GM18873 (cell line): Measurements from ENCODE around the gene PRAC2.

ENCODE experiments used
- ATAC-seq: cut with Tn5 transposase; IDR thresholded peaks from one replicate; pipeline ENCODE4 v1.9.1; 2021; ENCODE audit warnings: mild to moderate bottlenecking, moderate library complexity, moderate number of reproducible peaks; ENCODE audit not compliant: unreplicated experiment, low FRiP score

The PRAC2 gene

GRCh38 chr17:48752399-48753288 is 29.7 kb downstream of the PRAC2 start:
- no peak for ATAC-seq

- ATAC-seq = no peak
Measured at GRCh38 chr17:48753794-48754499, 31.0 kb downstream of the PRAC2 start.

- no peak for ATAC-seq
Measured at GRCh38 chr17:48754500-48755261, 31.7 kb downstream of the PRAC2 start.

- ATAC-seq = no peak
Measured at GRCh38 chr17:48755356-48755755, 32.4 kb downstream of the PRAC2 start.

- ATAC-seq = no peak
Measured at GRCh38 chr17:48756830-48757251, 33.9 kb downstream of the PRAC2 start.

- no peak for ATAC-seq
Measured at GRCh38 chr17:48757524-48757961, 34.6 kb downstream of the PRAC2 start.

- ATAC-seq = no peak
Measured at GRCh38 chr17:48759288-48759687, 36.3 kb downstream of the PRAC2 start.

GRCh38 chr17:48760411-48760810 is 37.4 kb downstream of the PRAC2 start:
- no peak for ATAC-seq

GRCh38 chr17:48761114-48761513 is 38.1 kb downstream of the PRAC2 start:
- no peak for ATAC-seq

GRCh38 chr17:48767263-48767774 is 44.3 kb downstream of the PRAC2 start:
- no peak for ATAC-seq

GRCh38 chr17:48769009-48769675 is 46.2 kb downstream of the PRAC2 start:
- ATAC-seq = no peak

- ATAC-seq = no peak
Measured at GRCh38 chr17:48770954-48771353, 48.0 kb downstream of the PRAC2 start.

- no peak for ATAC-seq
Measured at GRCh38 chr17:48773245-48773644, 50.3 kb downstream of the PRAC2 start.
